Colonic mucosa (tissue), 4 donors: ENCODE data around the gene HOXA10. TPM values are rescaled to one million over a fixed set of nuclear protein-coding genes. Genes with fewer than 3 reads are reported as not detected.
A peak's percentile ranks its signal among the peaks of the same experiment; 100 is the strongest.

ENCODE experiments used
- DNase-seq: peaks from one replicate; pipeline ENCODE4 v3.0.0-alpha.2; 2020
- H3K27ac ChIP-seq: fragments of 200-600 bp; one replicate; pipeline ENCODE4 v1.8.0; 2021
- H3K27me3 ChIP-seq: fragments of 200-600 bp; one replicate; pipeline ENCODE4 v1.8.0; 2021
- H3K36me3 ChIP-seq: fragments of 200-600 bp; one replicate; pipeline ENCODE4 v1.8.0; 2021
- H3K4me1 ChIP-seq: fragments of 200-600 bp; one replicate; pipeline ENCODE4 v1.8.0; 2021; ENCODE audit warnings: mild to moderate bottlenecking
- H3K4me3 ChIP-seq: fragments of 200-600 bp; one replicate; pipeline ENCODE4 v1.8.0; 2021
- H3K9ac ChIP-seq, 2 donors: one replicate each; pipeline ENCODE4 v1.7.0; 2013; ENCODE audit warnings: control low read depth in 2 of 2, low read depth in 2 of 2, low read length in 2 of 2
- H3K9me3 ChIP-seq: fragments of 200-600 bp; one replicate; pipeline ENCODE4 v1.8.0; 2021
- CTCF ChIP-seq: fragments of 200-600 bp; IDR thresholded peaks from one replicate; pipeline ENCODE4 v1.8.0; 2022; ENCODE audit warnings: antibody characterized with exemption, mild to moderate bottlenecking
- intact Hi-C: fragments of 100-400 bp; cut with DNase I; formaldehyde crosslinking; loops from one replicate; pipeline ENCODE4 v1.14.1; 2022
- total RNA-seq, 2 donors: library from RNA; stranded (reverse); fragmentation: NEBNext Ultra II Directional in 1 of 2; extraction: Animal tissue kit (Norgen Biotek cat#: 25700) in 1 of 2; gene quantifications; one replicate each; pipeline ENCODE4 v1.2.1, GENCODE V29; 2021
- donor health status: healthy.
- donor health status: DM: no; HTN: no; CAD: no.
- donor health status: DM: no; HTN: no; CAD: no.

Gene HOXA10
- total RNA-seq, 2 donors from 2014 or later: 25.4 to 26.0 TPM

- Histone ChIP-seq H3K9ac (peak overlapping the region; percentile 66 to 93), H3K27ac (peak overlapping the region; percentile 92), H3K9me3 (no peaks in the 10 kb centered on the region), H3K4me1 (no peaks in the 10 kb centered on the region), H3K36me3 (no peaks in the 10 kb centered on the region), H3K4me3 (peak overlapping the region; percentile 32), H3K27me3 (peaks cover 4% of the 10 kb centered on the region)
- no peak for TF ChIP-seq CTCF
- DNase-seq: peak; percentile 46
- intact Hi-C loops: no loop called here
These were observed 31.5 kb upstream of the HOXA10 start for GRCh38 chr7:27205325-27206280.

GRCh38 chr7:27204851-27205322, 30.8 kb upstream of the HOXA10 start:
- Histone ChIP-seq H3K9ac (peak overlapping the region; percentile 66 to 93), H3K36me3 (no peaks in the 10 kb centered on the region), H3K4me3 (peak overlapping the region; percentile 32), H3K9me3 (no peaks in the 10 kb centered on the region), H3K27me3 (peaks cover 4% of the 10 kb centered on the region), H3K4me1 (no peaks in the 10 kb centered on the region), H3K27ac (peak overlapping the region; percentile 92)
- no peak for TF ChIP-seq CTCF
- intact Hi-C loops: no loop called here
- peak; percentile 52 for DNase-seq

- Histone ChIP-seq H3K4me3 (peak overlapping the region; percentile 32), H3K9me3 (no peaks in the 10 kb centered on the region), H3K27ac (peak overlapping the region; percentile 92), H3K9ac (peak overlapping the region in 1 of 2 donors; percentile 93), H3K36me3 (no peaks in the 10 kb centered on the region), H3K4me1 (no peaks in the 10 kb centered on the region), H3K27me3 (peaks cover 4% of the 10 kb centered on the region)
- intact Hi-C loops: no loop called here
- DNase-seq: peak; percentile 21
- TF ChIP-seq CTCF: no peak
These were observed 30.0 kb upstream of the HOXA10 start for GRCh38 chr7:27203964-27204594.

- H3K9ac ChIP-seq: peak overlapping the region in 1 of 2 donors; percentile 93
These were observed 29.3 kb upstream of the HOXA10 start for GRCh38 chr7:27203365-27203953.

More at GRCh38 chr7:27203365-27203953, 29.3 kb upstream of the HOXA10 start:
- Histone ChIP-seq H3K27me3 (peaks cover 4% of the 10 kb centered on the region), H3K4me1 (no peaks in the 10 kb centered on the region), H3K36me3 (no peaks in the 10 kb centered on the region), H3K27ac (peak overlapping the region; percentile 92), H3K9me3 (no peaks in the 10 kb centered on the region), H3K4me3 (peak overlapping the region; percentile 32)
- intact Hi-C loops: no loop called here
- peak; percentile 30 for DNase-seq
- no peak for TF ChIP-seq CTCF
